ENCODE data around the gene PRSS1. TPM values are rescaled to one million over a fixed set of nuclear protein-coding genes. Genes with fewer than 3 reads are reported as not detected.
"Not testable (repeated sequence)": the region's sequence is repeated elsewhere in the genome, so short reads cannot be mapped to it uniquely, and the experiment has no call there.

Gene PRSS1
- total and polyA plus RNA-seq, 8 donors: 10.0 to 233 (median 61.0) TPM; not detected in 3

DNA sequence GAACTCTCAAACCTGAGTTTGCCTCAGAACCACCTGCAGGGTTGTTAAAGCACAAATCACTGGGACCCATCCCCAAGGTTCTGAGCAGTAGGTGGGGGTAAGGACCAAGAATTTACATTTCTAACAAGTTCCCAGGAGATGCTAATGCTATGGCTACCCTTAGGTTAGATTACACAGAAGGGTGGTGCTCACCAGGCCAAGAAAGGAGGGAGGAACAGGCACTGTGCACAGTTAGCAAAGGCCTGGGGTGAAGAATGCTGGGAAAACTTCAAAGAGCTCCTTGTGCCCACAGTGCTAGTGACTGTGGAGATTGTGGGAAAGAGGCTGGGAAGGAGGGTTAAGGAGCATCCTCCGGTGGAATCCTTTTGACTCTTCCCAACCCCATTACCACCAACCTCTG is 12.8 kb downstream of the PRSS1 start:
- WGBS, 5 donors: 76 to 100% (median 89%) methylated on average over 1 of the region's 1 CpG
- Histone ChIP-seq H3K4me3 (no peak overlapping the region), H3K9me3 (no peaks in the 10 kb centered on the region), H3K4me1 (no peaks in the 10 kb centered on the region), H3K27ac (no peak overlapping the region), H3K36me3 (no peaks in the 10 kb centered on the region), H3K27me3 (no peaks in the 10 kb centered on the region)
- TF ChIP-seq EP300 (IDR thresholded peaks at IDR 0.05): no peak
- no peak for TF ChIP-seq POLR2AphosphoS5 (IDR thresholded peaks at IDR 0.05)
- TF ChIP-seq, protein P1, sequence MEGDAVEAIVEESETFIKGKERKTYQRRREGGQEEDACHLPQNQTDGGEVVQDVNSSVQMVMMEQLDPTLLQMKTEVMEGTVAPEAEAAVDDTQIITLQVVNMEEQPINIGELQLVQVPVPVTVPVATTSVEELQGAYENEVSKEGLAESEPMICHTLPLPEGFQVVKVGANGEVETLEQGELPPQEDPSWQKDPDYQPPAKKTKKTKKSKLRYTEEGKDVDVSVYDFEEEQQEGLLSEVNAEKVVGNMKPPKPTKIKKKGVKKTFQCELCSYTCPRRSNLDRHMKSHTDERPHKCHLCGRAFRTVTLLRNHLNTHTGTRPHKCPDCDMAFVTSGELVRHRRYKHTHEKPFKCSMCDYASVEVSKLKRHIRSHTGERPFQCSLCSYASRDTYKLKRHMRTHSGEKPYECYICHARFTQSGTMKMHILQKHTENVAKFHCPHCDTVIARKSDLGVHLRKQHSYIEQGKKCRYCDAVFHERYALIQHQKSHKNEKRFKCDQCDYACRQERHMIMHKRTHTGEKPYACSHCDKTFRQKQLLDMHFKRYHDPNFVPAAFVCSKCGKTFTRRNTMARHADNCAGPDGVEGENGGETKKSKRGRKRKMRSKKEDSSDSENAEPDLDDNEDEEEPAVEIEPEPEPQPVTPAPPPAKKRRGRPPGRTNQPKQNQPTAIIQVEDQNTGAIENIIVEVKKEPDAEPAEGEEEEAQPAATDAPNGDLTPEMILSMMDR (IDR thresholded peaks at IDR 0.05): no peak
- no peak for TF ChIP-seq POLR2A (IDR thresholded peaks at IDR 0.05)
- intact Hi-C loops (cut with DNase I; ENCODE audit: low total_unique reads): no loop called here
- no peak for DNase-seq

DNA sequence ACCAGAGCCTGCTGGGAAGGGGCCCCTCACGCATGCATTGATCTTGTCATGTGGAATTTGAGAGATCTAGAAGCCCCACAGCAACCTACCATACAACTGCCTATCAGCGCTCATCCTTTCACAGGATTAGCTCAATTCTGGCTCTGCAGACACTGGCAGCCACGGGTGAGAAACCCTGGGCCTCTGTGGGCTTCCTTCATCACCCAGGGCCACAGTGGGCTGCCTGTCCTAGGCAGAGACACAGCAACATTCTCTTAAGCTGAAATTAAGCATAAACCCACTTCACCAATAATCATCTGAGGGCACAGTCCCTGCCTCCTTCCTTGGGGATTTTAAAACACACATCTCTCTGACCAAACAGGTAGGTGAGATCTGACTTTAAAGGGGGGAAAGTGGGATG is 18.2 kb downstream of the PRSS1 start:
- no peaks in the 10 kb centered on the region for H3K36me3 ChIP-seq
- no peak overlapping the region for H3K4me3 ChIP-seq
- 62 to 80% (median 64%) methylated on average over 3 of the region's 3 CpGs for WGBS, 5 donors
- H3K27ac ChIP-seq: no peak overlapping the region
- H3K9me3 ChIP-seq: no peaks in the 10 kb centered on the region
- peaks cover 0 to 4% (median 0%) of the 10 kb centered on the region in 3 donors for H3K27me3 ChIP-seq
- intact Hi-C loops (cut with DNase I; ENCODE audit: low total_unique reads): no loop called here
- H3K4me1 ChIP-seq: no peaks in the 10 kb centered on the region
- DNase-seq: no peak
- TF ChIP-seq, protein P1 (IDR thresholded peaks at IDR 0.05): no peak
- no peak for TF ChIP-seq POLR2A (IDR thresholded peaks at IDR 0.05)
- no peak for TF ChIP-seq POLR2AphosphoS5 (IDR thresholded peaks at IDR 0.05)
- TF ChIP-seq EP300 (IDR thresholded peaks at IDR 0.05): no peak

DNA sequence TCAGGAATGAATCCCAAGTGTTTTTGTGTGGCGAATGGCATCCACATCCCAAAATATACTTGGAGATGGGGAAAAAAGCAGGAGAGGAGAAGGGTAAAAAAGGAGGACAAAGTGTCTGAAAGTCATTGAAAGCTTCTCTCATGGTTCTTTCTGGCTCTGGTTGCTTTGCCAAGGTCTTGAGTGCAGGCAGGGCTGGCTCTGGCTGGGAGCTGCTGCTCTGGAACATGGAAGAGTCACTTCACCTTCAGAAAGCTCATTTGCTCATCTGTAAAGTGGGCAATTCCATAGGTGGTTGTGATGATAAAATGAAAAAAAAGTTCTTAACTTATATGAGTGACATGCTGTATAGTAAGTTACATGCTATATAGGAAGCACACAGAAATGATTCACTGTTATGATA is 18.6 kb downstream of the PRSS1 start:
- H3K36me3 ChIP-seq: no peaks in the 10 kb centered on the region
- H3K4me3 ChIP-seq: no peak overlapping the region
- H3K4me1 ChIP-seq: no peaks in the 10 kb centered on the region
- TF ChIP-seq, protein P1 (IDR thresholded peaks at IDR 0.05): no peak
- TF ChIP-seq POLR2A (IDR thresholded peaks at IDR 0.05): no peak
- TF ChIP-seq POLR2AphosphoS5 (IDR thresholded peaks at IDR 0.05): no peak
- no peak for TF ChIP-seq EP300 (IDR thresholded peaks at IDR 0.05)
- intact Hi-C loops (cut with DNase I; ENCODE audit: low total_unique reads): no loop called here
- 62 to 88% (median 73%) methylated on average over 1 of the region's 1 CpG for WGBS, 5 donors
- peaks cover 0 to 4% (median 0%) of the 10 kb centered on the region in 3 donors for H3K27me3 ChIP-seq
- H3K27ac ChIP-seq: no peak overlapping the region
- H3K9me3 ChIP-seq: no peaks in the 10 kb centered on the region
- DNase-seq: no peak

DNA sequence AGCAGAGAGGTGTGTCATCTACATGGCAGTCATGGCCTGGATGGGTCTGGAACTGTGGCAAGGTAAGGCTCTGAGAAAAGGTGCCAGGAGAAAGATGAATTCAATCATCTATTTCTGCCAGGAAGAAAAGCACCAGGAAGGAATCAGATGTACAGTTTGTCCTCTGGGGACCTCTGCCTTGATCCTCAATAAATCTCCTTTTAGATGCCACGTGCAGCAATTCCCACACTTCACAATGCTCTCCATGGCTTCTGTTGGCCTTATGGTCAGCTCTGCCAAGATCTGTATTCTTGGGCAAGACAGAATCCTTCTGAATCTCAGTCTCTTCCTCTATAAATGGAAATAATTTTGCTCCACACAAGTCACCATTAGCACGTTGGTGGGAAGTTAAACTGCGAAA is 19.6 kb downstream of the PRSS1 start:
- not testable (repeated sequence) for H3K27ac ChIP-seq

DNA sequence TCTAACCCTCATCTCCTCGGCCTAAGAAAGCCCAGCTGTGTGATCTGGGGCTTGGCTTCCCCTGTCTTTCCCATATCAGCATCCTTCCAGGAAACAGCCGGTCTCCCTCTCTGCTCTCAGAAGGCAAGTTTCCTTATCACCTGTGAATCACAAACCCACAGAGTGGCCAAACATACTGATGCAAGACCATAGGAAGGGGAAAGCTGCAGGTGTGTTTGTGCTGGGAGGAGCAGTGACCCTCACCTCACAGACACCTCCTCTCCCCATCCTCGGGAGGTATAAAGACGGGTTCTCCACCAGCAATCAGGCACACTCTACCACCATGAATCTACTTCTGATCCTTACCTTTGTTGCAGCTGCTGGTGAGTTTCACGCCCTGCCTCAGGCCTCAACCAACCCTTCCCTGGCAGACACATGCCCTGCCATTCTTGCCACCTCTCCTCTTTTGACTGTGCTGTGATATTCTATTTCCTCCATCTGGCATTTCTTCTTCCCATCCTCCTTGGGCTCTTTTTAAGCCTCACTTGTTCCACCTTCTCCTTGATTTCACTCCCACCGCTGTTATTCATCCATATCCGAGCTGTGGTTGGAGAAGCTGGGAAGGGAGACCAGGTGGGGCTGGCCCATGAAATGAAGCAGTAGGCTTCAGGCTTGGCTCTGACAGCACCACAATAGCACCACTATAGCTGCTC is 21.5 kb downstream of the PRSS1 start, which contains the start of gene PRSS2:
TSS of gene PRSS2 (plus strand) at position 310 of the 692 bp plus-strand sequence. CDS start at position 323, 13 bp downstream.
- H3K27me3 ChIP-seq: peaks cover 0 to 4% (median 0%) of the 10 kb centered on the region in 3 donors
- WGBS, 5 donors: 52 to 62% (median 58%) methylated on average over 7 of the region's 7 CpGs
- intact Hi-C loops (cut with DNase I; ENCODE audit: low total_unique reads): loop anchor here (10.0 kb wide), 1 partner anchor 156 kb away; no protein-coding TSS in a partner anchor
- H3K4me3 ChIP-seq: no peak within 1 kb of the TSS
- TF ChIP-seq, protein P1 (IDR thresholded peaks at IDR 0.05): no peak
- TF ChIP-seq EP300 (IDR thresholded peaks at IDR 0.05): no peak
- TF ChIP-seq POLR2A (IDR thresholded peaks at IDR 0.05): no peak
- no peak for TF ChIP-seq POLR2AphosphoS5 (IDR thresholded peaks at IDR 0.05)
- H3K4me1 ChIP-seq: no peaks in the 10 kb centered on the region
- H3K27ac ChIP-seq: no peak within 1 kb of the TSS
- no peak for DNase-seq
- no peaks in the 10 kb centered on the region for H3K9me3 ChIP-seq
- no peaks in the 10 kb centered on the region for H3K36me3 ChIP-seq

More for the DNA sequence above, 19.6 kb downstream of the PRSS1 start:
- H3K4me1 ChIP-seq; intact Hi-C loops (cut with DNase I; ENCODE audit: low total_unique reads); H3K36me3 ChIP-seq; H3K9me3 ChIP-seq; H3K27me3 ChIP-seq; H3K4me3 ChIP-seq; DNase-seq: not testable (repeated sequence)
- WGBS, 5 donors: 63 to 76% (median 71%) methylated on average over 3 of the region's 3 CpGs
